Breast epithelium (tissue), 4 donors: ENCODE results near the gene ROPN1L. TPM values are rescaled to one million over a fixed set of nuclear protein-coding genes. Genes with fewer than 3 reads are reported as not detected.

Experiments
- DNase-seq, 2 donors: peaks; one replicate each; pipeline ENCODE4 v3.0.0-alpha.2; 2019; ENCODE audit warnings: low spot score in 2 of 2
- H3K27ac ChIP-seq, 2 donors: fragments of 200-600 bp; sonication (generic) in 1 of 2; one replicate each; pipeline ENCODE4 v1.5.1; 2016 to 2019; ENCODE audit warnings: mild to moderate bottlenecking in 1 of 2
- H3K27me3 ChIP-seq, 2 donors: fragments of 200-600 bp; sonication (generic) in 1 of 2; one replicate each; pipeline versions ENCODE4 v1.5.1 to v1.6.0; 2017 to 2019; ENCODE audit warnings: control low read depth in 1 of 2, mild to moderate bottlenecking in 1 of 2
- H3K36me3 ChIP-seq: fragments of 200-600 bp; one replicate; pipeline ENCODE4 v1.5.1; 2019
- H3K4me1 ChIP-seq, 2 donors: fragments of 200-600 bp; sonication (generic); one replicate each; pipeline ENCODE4 v1.5.1; 2016 to 2019; ENCODE audit warnings: control low read depth in 1 of 2
- H3K4me3 ChIP-seq, 3 donors: fragments of 200-600 bp; sonication (generic); 1 replicate in 2 of 3; 2 replicates in 1 of 3; pipeline ENCODE4 v1.5.1; 2016 to 2019; ENCODE audit warnings: mild to moderate bottlenecking in 3 of 3, moderate library complexity in 2 of 3
- H3K9me3 ChIP-seq, 2 donors: fragments of 200-600 bp; sonication (generic) in 1 of 2; one replicate each; pipeline ENCODE4 v1.5.1; 2016 to 2019; ENCODE audit warnings: control low read depth in 1 of 2
- CTCF ChIP-seq, 3 donors: fragments of 450-650 bp; IDR thresholded peaks; one replicate each; pipeline ENCODE4 v1.5.1; 2016 to 2017; ENCODE audit warnings: antibody characterized with exemption in 3 of 3, mild to moderate bottlenecking in 3 of 3, moderate library complexity in 3 of 3
- POLR2A ChIP-seq: fragments of 450-650 bp; IDR thresholded peaks from one replicate; pipeline ENCODE4 v1.6.1; 2016; ENCODE audit warnings: antibody characterized with exemption, mild to moderate bottlenecking, moderate library complexity
- POLR2AphosphoS5 ChIP-seq, 3 donors: sonication (generic); formaldehyde crosslinking; IDR thresholded peaks; one replicate each; pipeline ENCODE4 v1.6.1; 2017; ENCODE audit warnings: antibody characterized with exemption in 3 of 3
- intact Hi-C: fragments of 100-400 bp; cut with DNase I; formaldehyde crosslinking; loops from one replicate; pipeline ENCODE4 v1.15.1; 2023; ENCODE audit warnings: low total_unique reads
- total RNA-seq, 3 donors: library from RNA; depleted of rRNA; stranded (reverse); fragments of >200 nt; gene quantifications; one replicate each; pipeline ENCODE4 v1.1.0, GENCODE V29; 2016

ROPN1L gene
- total RNA-seq, 3 donors from 2014 or later, result 0.29 to 2.9 (median 0.48) TPM

GRCh38 chr5:10427201-10427600 is 14.5 kb upstream of the ROPN1L start:
- no peak overlapping the region for H3K27ac ChIP-seq
- no peaks in the 10 kb centered on the region for H3K9me3 ChIP-seq
- no peak for DNase-seq
- TF ChIP-seq CTCF (IDR thresholded peaks at IDR 0.05) (no peak), POLR2A (no peak)
- H3K27me3 ChIP-seq, result no peaks in the 10 kb centered on the region
- H3K4me1 ChIP-seq, result no peaks in the 10 kb centered on the region
- no peak overlapping the region for H3K4me3 ChIP-seq
- intact Hi-C loops, result no loop called here
- peaks cover 15% of the 10 kb centered on the region for H3K36me3 ChIP-seq

- no peaks in the 10 kb centered on the region for H3K27me3 ChIP-seq
- TF ChIP-seq POLR2A (no peak), POLR2AphosphoS5 (IDR thresholded peaks at IDR 0.05) (no peak), CTCF (IDR thresholded peaks at IDR 0.05) (no peak)
- no peak for DNase-seq
- intact Hi-C loops, result no loop called here
- H3K4me1 ChIP-seq, result no peaks in the 10 kb centered on the region
- H3K9me3 ChIP-seq, result no peaks in the 10 kb centered on the region
- peaks cover 10% of the 10 kb centered on the region for H3K36me3 ChIP-seq
- H3K4me3 ChIP-seq, result no peak overlapping the region
- H3K27ac ChIP-seq, result no peak overlapping the region
Observed at GRCh38 chr5:10427978-10428377, 13.7 kb upstream of the ROPN1L start.

- Histone ChIP-seq H3K27ac (no peak overlapping the region), H3K36me3 (peaks cover 1% of the 10 kb centered on the region), H3K27me3 (no peaks in the 10 kb centered on the region), H3K9me3 (no peaks in the 10 kb centered on the region), H3K4me3 (no peak overlapping the region), H3K4me1 (no peaks in the 10 kb centered on the region)
- TF ChIP-seq POLR2A (no peak), CTCF (IDR thresholded peaks at IDR 0.05) (no peak), POLR2AphosphoS5 (IDR thresholded peaks at IDR 0.05) (no peak)
- no peak for DNase-seq
- intact Hi-C loops, result no loop called here
Observed at GRCh38 chr5:10431415-10431814, 10.3 kb upstream of the ROPN1L start.

GRCh38 chr5:10432059-10433008 is 9.3 kb upstream of the ROPN1L start:
- intact Hi-C loops, result no loop called here
- no peak for TF ChIP-seq POLR2AphosphoS5 (IDR thresholded peaks at IDR 0.05)
- no peak for TF ChIP-seq CTCF (IDR thresholded peaks at IDR 0.05)
- no peak for TF ChIP-seq POLR2A
- no peaks in the 10 kb centered on the region for H3K27me3 ChIP-seq
- no peaks in the 10 kb centered on the region for H3K9me3 ChIP-seq
- no peak for DNase-seq
- H3K36me3 ChIP-seq, result no peaks in the 10 kb centered on the region
- H3K27ac ChIP-seq, result no peak overlapping the region
- H3K4me3 ChIP-seq, result no peak overlapping the region
- no peaks in the 10 kb centered on the region for H3K4me1 ChIP-seq

GRCh38 chr5:10434392-10434791 is 7.3 kb upstream of the ROPN1L start:
- H3K9me3 ChIP-seq, result no peaks in the 10 kb centered on the region
- H3K27me3 ChIP-seq, result no peaks in the 10 kb centered on the region
- H3K27ac ChIP-seq, result no peak overlapping the region
- H3K4me3 ChIP-seq, result no peak overlapping the region
- no peak for TF ChIP-seq POLR2A
- TF ChIP-seq POLR2AphosphoS5 (IDR thresholded peaks at IDR 0.05), result no peak
- TF ChIP-seq CTCF (IDR thresholded peaks at IDR 0.05), result no peak
- H3K36me3 ChIP-seq, result no peaks in the 10 kb centered on the region
- intact Hi-C loops, result no loop called here
- DNase-seq, result no peak
- H3K4me1 ChIP-seq, result no peaks in the 10 kb centered on the region
